ENCODE measurements around the gene FEM1A. TPM values are rescaled to one million over a fixed set of nuclear protein-coding genes. Genes with fewer than 3 reads are reported as not detected.
"Not testable (repeated sequence)": the region's sequence is repeated elsewhere in the genome, so short reads cannot be mapped to it uniquely, and the experiment has no call there.

The FEM1A gene
- total and polyA plus RNA-seq, 4 donors, result 0.25 to 15.1 (median 7.4) TPM

DNA sequence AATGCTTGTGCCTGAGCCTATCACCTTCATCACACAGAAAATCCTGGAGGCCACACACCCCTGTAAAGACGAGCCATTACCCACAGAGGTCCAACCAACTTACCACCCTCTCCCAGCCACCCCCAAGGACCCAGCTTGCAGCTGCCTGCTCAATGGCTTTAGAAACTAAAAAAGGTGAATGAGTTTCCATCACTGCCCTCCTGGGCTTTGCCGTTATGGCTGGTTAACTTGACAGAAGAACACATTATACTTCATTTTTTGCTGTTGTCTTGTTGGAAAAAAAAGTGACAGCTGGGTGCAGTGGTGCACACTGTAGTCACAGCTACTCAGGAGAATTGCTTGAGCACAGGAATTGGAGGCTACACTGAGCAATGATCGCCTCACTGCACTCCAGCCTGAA, 17.4 kb upstream of the FEM1A start:
- Histone ChIP-seq H3K4me1 (ENCODE audit: control insufficient read depth in 4 of 4, insufficient read depth in 4 of 4, low read length in 3 of 4) (no peaks in the 10 kb centered on the region), H3K27ac (ENCODE audit: low read depth in 1 of 2, low read length in 2 of 2) (no peak overlapping the region), H3K36me3 (ENCODE audit: control insufficient read depth in 4 of 4, insufficient read depth in 3 of 4, low read depth in 1 of 4, low read length in 3 of 4) (no peaks in the 10 kb centered on the region), H3K9me3 (ENCODE audit: control insufficient read depth in 4 of 4, low read length in 3 of 4) (no peaks in the 10 kb centered on the region), H3K9ac (ENCODE audit: low read depth in 1 of 2, low read length in 2 of 2) (no peak overlapping the region), H3K27me3 (ENCODE audit: control insufficient read depth in 4 of 4, insufficient read depth in 4 of 4, low read length in 3 of 4) (no peaks in the 10 kb centered on the region), H3K4me3 (ENCODE audit: low read depth in 1 of 3, low read length in 3 of 3) (no peak overlapping the region)
- no peak for DNase-seq (ENCODE audit: low spot score)
- WGBS, result 62% methylated on average over 3 of the region's 3 CpGs
- TF ChIP-seq JUND (IDR thresholded peaks at IDR 0.05) (no peak), HNF4G (IDR thresholded peaks at IDR 0.05) (no peak)

DNA sequence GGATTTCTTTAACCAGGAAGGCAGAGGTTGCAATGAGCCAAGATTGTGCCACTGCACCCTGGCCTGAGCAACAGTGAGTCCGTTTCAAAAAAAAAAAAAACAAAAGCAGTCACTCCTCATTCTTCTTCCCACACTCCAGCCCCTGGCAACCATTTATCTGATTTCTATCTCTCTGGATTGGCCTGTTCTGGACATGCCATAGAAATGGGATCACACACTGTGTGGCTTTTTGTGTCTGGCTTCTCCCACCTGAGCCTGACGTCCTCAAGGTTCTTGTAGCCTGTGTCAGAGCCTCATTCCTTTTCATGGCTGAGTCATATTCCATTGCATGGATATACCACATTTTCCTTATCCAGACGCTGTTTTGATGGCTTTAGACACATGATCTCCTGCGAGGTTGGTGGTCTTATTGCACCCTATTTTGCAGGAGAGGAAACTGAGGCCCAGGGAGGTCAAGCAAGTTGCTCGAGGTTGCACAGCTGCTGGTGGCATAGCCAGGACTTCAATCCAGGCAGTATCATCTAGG, 15.8 kb upstream of the FEM1A start:
- Histone ChIP-seq H3K9ac (ENCODE audit: low read depth in 1 of 2, low read length in 2 of 2) (no peak overlapping the region), H3K27ac (ENCODE audit: low read depth in 1 of 2, low read length in 2 of 2) (no peak overlapping the region), H3K36me3 (ENCODE audit: control insufficient read depth in 4 of 4, insufficient read depth in 3 of 4, low read depth in 1 of 4, low read length in 3 of 4) (no peaks in the 10 kb centered on the region), H3K4me1 (ENCODE audit: control insufficient read depth in 4 of 4, insufficient read depth in 4 of 4, low read length in 3 of 4) (no peaks in the 10 kb centered on the region), H3K4me3 (ENCODE audit: low read depth in 1 of 3, low read length in 3 of 3) (no peak overlapping the region), H3K9me3 (ENCODE audit: control insufficient read depth in 4 of 4, low read length in 3 of 4) (no peaks in the 10 kb centered on the region), H3K27me3 (ENCODE audit: control insufficient read depth in 4 of 4, insufficient read depth in 4 of 4, low read length in 3 of 4) (no peaks in the 10 kb centered on the region)
- no peak for DNase-seq (ENCODE audit: low spot score)
- TF ChIP-seq HNF4A (conservative IDR thresholded peaks at IDR 0.05) (no peak), FOXA2 (IDR thresholded peaks at IDR 0.05) (no peak), ZBTB33 (IDR thresholded peaks at IDR 0.05) (no peak), MAX (IDR thresholded peaks at IDR 0.05) (no peak)
- TF ChIP-seq, protein P1, sequence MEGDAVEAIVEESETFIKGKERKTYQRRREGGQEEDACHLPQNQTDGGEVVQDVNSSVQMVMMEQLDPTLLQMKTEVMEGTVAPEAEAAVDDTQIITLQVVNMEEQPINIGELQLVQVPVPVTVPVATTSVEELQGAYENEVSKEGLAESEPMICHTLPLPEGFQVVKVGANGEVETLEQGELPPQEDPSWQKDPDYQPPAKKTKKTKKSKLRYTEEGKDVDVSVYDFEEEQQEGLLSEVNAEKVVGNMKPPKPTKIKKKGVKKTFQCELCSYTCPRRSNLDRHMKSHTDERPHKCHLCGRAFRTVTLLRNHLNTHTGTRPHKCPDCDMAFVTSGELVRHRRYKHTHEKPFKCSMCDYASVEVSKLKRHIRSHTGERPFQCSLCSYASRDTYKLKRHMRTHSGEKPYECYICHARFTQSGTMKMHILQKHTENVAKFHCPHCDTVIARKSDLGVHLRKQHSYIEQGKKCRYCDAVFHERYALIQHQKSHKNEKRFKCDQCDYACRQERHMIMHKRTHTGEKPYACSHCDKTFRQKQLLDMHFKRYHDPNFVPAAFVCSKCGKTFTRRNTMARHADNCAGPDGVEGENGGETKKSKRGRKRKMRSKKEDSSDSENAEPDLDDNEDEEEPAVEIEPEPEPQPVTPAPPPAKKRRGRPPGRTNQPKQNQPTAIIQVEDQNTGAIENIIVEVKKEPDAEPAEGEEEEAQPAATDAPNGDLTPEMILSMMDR (IDR thresholded peaks at IDR 0.05; ENCODE audit: low read depth, low read length, missing input control), result no peak
- WGBS, result 60% methylated on average over 5 of the region's 5 CpGs

DNA sequence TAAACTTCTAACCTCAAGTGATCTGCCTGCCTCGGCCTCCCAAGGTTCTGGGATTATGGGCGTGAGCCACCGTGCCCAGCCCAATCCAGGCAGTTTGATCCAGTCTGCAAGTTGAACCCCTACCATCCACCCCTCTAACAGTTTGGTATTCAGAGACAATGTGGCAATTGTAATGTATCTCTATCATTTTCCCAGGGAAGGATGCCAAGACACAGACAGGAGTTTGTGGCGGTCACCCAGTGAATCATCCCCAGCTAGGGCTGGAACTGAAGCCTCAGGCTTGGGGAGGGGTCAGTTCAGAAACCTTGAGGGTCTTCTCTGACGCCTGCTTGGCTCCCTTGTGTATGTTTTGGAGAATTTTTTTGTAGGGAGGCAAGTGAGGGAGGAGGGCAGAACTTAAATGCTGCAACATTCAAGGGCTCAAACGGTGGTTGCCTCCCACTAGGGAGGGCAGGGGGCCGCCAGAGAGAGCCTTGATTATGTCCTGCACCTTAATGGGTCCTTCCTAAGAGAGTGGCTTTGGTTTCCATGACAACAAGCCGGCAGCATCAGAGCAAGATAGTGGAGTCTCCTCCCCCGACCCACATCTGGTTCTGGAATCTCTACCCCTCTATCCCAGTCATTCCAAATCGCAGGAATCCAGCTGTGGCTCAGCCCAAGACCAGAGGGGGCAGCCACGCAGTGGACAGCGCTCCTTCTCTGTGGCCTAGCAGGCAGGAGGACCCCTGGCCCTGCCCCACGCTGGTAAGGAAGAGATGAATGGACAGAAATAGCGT, 14.9 kb upstream of the FEM1A start:
- no peak for DNase-seq (ENCODE audit: low spot score)
- Histone ChIP-seq H3K27me3 (ENCODE audit: control insufficient read depth in 4 of 4, insufficient read depth in 4 of 4, low read length in 3 of 4) (no peaks in the 10 kb centered on the region), H3K9ac (ENCODE audit: low read depth in 1 of 2, low read length in 2 of 2) (no peak overlapping the region), H3K9me3 (ENCODE audit: control insufficient read depth in 4 of 4, low read length in 3 of 4) (peaks cover 0 to 2% (median 0%) of the 10 kb centered on the region in 4 donors), H3K27ac (ENCODE audit: low read depth in 1 of 2, low read length in 2 of 2) (no peak overlapping the region), H3K36me3 (ENCODE audit: control insufficient read depth in 4 of 4, insufficient read depth in 3 of 4, low read depth in 1 of 4, low read length in 3 of 4) (no peaks in the 10 kb centered on the region), H3K4me3 (ENCODE audit: low read depth in 1 of 3, low read length in 3 of 3) (no peak overlapping the region), H3K4me1 (ENCODE audit: control insufficient read depth in 4 of 4, insufficient read depth in 4 of 4, low read length in 3 of 4) (no peaks in the 10 kb centered on the region)
- TF ChIP-seq JUND (IDR thresholded peaks at IDR 0.05) (no peak), FOXA1 (IDR thresholded peaks at IDR 0.05) (no peak)
- WGBS, result 52% methylated on average over 14 of the region's 14 CpGs

- H3K9ac ChIP-seq (ENCODE audit: low read depth in 1 of 2, low read length in 2 of 2); H3K36me3 ChIP-seq (ENCODE audit: control insufficient read depth in 4 of 4, insufficient read depth in 3 of 4, low read depth in 1 of 4, low read length in 3 of 4); H3K4me1 ChIP-seq (ENCODE audit: control insufficient read depth in 4 of 4, insufficient read depth in 4 of 4, low read length in 3 of 4); H3K4me3 ChIP-seq (ENCODE audit: low read depth in 1 of 3, low read length in 3 of 3); H3K9me3 ChIP-seq (ENCODE audit: control insufficient read depth in 4 of 4, low read length in 3 of 4); H3K27ac ChIP-seq (ENCODE audit: low read depth in 1 of 2, low read length in 2 of 2); H3K27me3 ChIP-seq (ENCODE audit: control insufficient read depth in 4 of 4, insufficient read depth in 4 of 4, low read length in 3 of 4); DNase-seq (ENCODE audit: low spot score): not testable (repeated sequence)
- 74% methylated on average over 5 of the region's 5 CpGs for WGBS
Measured at GRCh38 chr19:4778124-4778523, 13.4 kb upstream of the FEM1A start.
